EL (cell line): ENCODE measurements around the gene ATP6V0A1.
A peak's percentile ranks its signal among the peaks of the same experiment; 100 is the strongest.
"Not testable (repeated sequence)": the region's sequence is repeated elsewhere in the genome, so short reads cannot be mapped to it uniquely, and the experiment has no call there.

Experiments used
- DNase-seq: peaks from one replicate; pipeline ENCODE4 v3.0.0-alpha.2; 2016

ATP6V0A1 gene

DNA sequence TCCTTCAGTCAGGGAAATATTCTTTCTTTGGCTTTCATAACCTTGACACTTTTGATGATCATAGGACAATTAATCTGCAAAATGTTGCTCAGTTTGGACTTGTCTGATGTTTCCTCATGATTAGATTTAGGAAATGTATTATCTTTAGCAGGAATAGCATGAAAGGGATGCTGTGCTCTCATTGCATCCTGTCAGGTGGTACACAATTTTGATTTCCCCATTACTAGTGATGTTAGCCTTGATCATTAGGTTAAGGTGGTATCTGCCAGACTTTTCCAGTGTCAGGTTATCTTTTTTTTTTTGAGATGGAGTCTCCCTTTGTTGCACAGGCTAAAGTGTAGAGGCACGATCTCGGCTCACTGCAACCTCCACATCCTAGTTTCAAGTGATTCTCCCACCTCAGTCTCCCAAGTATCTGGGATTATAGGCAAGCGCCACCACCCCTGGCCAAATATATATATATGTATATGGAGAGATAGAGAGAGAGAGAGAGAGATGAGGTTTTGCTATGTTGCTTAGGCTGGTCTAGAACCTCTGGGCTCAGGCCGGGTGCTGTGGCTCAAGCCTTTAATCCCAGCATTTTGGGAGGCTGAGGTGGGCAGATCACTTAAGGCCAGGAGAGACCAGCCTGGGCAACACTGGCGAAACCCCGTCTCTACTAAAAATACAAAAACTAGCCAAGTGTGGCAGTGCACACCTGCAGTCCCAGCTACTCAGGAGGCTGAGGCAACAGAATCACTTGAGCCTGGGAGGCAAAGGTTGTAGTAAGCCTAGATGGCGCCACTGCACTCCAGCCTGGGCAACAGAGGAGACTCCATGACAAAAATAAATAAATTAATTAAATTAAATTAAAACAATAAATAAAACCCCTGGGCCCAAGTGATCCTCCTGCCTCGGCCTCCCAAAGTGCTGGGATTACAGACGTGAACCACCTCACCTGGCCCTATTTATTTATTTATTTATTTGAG is 19.8 kb upstream of the ATP6V0A1 start:
- no peak for DNase-seq

DNA sequence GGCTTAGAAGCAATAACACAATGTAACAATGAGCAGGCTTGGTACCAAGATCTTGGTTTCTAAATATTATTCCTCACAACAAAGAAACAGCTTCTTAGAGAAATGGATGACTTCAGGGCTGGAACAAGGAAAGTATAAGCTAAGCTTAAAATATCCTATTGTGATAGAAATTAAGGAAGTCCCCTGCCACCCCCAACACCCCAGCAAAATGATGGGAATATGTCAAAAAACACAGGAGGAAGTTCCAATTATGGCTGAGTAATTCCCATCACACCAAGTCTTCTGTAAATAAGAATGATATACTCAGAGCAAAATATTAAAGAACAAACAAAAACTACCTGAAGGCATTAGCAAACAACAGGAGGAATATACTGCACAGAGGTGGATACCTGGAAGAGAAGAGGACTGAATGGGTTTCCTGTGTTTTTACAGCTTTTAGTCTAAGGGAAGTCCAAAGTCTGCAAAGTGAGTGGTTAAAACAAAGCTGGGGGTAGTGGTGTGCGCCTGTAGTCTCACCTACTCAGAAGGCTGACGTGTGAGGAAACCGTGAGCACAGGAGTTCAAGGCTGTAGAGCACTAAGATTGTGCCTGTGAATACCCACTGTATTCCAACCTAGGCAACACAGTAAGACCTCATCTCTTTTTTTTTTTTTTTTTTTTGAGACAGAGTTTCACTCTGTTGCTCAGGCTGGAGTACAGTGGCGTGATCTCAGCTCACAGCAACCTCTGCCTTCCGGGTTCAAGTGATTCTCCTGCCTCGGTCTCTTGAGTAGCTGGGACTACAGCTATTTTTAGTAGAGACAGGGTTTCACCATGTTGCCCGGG is 17.1 kb upstream of the ATP6V0A1 start:
- DNase-seq: no peak

DNA sequence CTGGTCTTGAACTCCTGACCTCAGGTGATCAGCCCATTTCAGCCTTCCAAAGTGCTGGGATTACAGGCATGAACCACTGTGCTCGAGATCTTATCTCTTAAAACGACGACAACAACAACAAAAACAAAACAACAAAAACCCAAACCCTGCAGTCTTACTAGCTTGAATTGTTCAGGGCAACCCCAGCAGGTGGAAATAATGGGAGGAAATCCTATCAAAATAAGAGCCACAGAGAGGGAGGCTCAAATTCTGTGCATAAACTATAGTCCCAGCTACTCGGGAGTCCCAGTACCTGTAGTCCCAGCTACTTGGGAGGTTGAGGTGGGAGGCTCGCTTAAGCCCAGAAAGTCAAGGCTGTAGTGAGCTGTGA is 16.5 kb upstream of the ATP6V0A1 start:
- DNase-seq: no peak

DNA sequence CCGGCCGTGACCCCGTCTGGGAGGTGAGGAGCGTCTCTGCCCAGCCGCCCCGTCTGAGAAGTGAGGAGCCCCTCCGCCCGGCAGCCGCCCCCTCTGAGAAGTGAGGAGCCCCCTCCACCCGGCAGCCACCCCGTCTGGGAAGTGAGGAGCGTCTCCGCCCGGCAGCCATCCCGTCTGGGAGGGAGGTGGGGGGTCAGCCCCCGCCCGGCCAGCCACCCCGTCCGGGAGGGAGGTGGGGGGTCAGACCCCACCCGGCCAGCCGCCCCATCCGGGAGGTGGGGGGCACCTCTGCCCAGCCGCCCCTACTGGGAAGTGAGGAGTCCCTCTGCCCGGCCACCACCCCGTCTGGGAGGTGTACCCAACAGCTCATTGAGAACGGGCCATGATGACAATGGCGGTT is 9.5 kb upstream of the ATP6V0A1 start:
- DNase-seq: not testable (repeated sequence)

DNA sequence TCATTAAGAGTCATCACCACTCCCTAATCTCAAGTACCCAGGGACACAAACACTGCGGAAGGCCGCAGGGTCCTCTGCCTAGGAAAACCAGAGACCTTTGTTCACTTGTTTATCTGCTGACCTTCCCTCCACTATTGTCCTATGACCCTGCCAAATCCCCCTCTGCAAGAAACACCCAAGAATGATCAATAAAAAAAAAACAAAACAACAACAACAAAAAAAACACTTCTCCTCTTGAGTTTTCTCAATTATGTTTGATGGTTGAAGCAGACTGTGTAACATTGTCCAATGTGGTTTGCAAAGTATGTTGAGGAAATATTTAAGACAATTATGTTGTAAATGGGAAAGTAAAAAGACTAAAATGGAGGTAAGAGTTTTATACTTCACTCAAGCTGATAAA is 8.8 kb upstream of the ATP6V0A1 start:
- not testable (repeated sequence) for DNase-seq

DNA sequence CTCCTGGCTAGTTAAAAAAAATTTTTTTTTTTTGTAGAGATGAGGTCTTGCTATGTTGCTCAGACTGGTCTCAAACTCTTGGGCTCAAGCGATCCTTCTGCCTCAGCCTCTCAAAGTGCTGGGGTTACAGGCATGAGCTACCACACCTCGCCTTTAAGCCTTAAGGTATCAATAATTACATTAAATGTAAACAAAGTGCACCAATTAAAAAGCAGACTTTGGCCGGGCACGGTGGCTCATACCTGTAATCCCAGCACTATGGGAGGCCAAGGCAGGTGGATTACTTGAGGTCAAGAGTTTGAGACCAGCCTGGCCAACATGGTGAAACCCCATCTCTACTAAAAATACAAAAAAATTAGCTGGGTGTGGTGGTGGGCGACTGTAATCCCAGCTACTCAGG is 7.4 kb upstream of the ATP6V0A1 start:
- not testable (repeated sequence) for DNase-seq

DNA sequence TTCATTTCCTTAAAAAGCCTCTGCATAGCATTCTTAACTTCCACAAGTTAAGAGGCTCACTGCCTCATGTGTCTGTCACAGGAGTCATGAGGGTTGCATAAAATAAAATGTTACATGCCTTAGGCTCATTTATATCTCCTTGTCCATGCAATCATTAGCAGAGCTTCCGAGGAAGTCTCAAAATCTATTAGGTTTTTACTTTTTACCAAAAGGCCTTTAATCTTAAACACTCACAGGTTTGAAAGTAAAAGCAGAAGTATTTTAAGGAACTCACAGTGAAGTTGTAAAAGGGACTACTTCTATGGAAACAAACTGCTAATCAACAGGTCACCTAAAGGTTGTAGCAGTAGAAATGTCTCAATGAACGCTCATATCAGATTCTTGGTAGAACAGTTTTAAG is 5.2 kb upstream of the ATP6V0A1 start:
- no peak for DNase-seq

DNA sequence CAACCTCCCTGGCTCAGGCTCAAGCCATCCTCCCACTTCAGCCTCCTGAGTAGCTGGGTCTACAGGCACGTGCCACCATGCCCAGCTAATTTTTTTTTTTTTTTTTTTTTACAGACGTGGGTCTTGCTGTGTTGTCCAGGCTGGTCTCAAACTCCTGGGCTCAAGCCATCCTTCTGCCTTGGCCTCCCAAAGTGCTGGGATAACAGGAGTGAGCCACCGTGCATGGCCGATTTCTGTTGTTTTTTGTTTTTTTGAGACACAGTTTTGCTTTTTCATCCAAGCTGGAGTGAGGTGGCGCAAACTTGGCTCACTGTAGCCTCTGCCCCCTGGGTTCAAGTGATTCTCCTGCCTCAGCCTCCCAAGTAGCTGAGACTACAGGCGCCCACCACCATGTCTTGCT is 3.7 kb upstream of the ATP6V0A1 start:
- not testable (repeated sequence) for DNase-seq

DNA sequence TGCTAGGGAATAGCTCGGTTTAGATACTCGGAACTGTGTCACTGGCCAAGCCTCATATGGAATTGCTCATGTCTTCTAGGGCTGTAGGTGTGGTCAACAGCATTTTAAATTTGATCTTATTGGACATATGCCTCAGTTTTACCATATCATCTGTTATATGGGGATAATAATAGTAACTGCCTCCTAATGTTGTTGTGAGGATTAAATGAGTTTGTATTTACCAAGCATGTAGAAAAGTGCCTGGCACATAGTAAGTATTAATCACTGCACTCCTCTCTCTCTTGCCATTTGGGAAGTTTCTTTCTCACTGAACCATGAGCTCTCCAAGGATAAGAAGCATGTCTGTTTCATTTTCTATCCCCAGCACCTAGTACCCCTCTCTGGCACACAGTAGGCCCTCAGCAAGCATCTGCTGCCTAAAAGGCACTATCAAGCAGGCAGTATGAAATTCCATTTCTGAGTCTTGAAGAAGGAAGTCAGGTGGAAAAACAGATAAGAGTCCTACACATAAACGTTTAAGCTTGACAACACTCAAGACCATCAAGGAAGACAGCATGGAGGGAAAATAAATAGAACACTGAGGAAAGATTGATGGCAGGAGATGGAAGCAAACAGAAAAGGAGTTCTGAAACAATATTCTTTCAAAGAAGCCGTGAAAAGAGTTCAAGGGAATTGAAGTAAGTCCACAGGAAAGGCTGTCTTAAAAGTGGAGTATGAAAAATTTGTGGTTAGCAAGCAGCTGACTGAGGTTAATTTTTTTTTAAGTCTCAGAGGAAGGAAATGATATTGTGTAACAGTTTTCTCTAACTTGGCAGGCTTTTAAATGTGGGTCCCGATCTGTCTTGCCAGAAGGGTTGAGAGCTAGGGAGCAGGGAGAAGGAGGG is 2.2 kb upstream of the ATP6V0A1 start:
- peak; percentile 74 for DNase-seq

DNA sequence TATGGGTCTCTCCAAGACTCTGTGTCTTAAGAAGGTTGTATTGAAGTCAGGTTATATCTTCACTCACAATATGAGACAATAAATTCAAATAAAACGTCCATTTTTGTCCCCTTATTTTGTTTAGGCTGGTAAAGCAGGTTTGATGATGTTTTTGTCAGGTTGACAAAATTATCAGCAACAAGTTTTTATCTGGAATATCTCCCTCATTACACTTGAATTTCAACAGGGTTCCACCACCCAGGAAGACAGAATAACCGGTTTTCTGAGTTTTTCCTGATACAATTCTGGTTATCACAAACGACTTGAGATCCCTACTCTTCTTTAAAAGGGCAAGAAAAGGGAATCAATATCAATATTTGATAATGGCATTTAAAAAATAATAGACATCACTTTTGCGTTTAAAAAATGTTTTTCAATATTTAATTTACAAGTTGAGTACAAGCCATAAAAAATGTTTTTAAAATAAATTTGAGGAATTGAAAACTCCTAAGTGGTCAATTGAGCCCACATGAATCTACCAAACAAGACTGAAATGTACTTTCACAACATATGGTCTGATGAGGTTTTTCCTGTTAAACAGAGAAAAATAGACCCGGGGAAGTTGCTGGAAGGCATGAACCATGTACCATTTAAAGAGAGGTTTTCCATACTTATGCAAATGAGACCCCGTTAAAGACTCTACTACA is 1.4 kb upstream of the ATP6V0A1 start:
- no peak for DNase-seq

DNA sequence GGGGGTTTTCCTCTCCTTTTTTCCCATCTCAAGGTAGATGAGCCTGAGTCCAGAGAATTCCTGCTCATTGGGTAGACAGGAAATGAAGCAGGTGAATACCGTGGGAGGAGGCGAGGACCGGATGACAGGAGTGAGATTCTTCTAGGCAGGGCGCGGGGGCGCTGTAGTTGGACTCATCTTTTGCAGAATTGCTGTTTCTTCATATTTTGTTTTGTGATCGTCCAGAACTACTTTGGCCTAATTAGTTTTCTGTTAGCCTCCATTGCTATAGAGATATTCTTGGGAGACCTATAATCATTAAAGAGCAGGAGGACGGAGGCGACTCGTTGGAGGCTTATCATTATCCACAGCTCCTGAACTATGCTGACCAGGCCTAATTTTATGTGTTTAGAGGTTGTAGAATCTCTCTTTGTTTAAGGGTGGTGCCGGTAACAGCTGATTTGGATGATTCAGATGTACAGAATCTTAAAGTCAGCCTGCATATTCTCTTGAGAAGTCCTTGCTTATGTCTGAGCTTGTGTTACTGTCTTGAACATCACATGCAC is 650 bp downstream of the ATP6V0A1 start:
- DNase-seq: peak; percentile 60

DNA sequence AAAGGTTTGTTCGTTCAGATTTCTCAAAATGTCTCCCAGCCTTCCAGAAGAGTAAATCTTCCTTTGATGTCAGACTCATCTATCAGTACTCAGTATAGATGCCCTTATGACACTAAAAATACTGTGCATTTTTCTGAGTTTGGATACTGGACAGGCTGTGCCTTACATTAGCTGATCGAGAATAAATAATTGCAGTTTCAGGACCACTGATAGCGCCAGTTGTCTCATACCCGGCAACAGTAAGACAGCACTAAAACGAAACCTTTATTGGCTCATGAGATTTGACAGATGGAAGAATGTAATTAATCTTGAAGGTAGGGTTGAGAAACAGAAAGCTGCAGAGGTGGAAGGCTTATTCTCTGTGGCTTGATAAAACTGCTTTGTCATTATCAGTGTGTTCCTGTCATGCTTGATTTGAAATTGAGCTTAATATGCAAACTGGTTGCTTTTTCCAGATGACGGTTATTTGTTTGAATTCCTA is 1.2 kb downstream of the ATP6V0A1 start:
- DNase-seq: peak; percentile 46

DNA sequence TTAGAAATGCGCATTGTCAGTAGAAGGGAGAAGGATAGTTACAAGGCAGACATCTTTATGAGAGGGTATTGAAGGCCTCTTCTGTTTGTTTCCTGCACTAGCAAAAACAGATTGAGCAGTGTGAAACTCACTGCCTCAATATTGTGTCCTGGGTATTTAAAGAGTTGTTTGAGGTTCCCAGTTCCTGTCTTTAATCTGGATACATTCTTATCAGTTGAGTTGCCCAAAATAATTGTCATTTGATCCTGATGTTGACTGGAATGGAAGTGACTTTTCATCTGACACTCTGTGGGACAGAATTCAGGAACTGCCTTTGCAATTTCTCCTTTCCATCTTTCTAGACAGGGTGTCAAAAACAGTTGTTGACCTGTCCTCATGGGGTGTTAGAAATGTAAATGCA is 1.7 kb downstream of the ATP6V0A1 start:
- DNase-seq: peak; percentile 13

DNA sequence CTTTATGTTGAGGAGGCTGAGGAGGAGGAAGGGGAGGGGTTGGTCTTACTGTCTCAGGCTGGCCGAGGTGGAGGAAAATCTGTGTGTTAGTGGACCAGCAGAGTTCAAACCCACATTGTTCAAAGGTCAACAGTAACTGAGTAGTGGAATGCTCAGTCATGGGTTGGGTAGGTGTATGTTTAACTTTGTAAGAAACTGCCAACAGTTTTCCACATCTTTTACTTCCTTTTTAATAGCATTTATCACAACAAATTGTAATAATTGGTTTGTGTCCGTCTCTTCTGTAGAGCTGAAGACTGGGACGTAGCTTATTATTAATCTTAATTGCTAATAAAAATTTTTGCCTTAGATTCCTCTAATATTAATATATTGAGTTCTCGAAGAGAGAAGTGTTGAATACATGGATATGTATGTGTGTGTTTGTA is 5.3 kb downstream of the ATP6V0A1 start:
- no peak for DNase-seq

DNA sequence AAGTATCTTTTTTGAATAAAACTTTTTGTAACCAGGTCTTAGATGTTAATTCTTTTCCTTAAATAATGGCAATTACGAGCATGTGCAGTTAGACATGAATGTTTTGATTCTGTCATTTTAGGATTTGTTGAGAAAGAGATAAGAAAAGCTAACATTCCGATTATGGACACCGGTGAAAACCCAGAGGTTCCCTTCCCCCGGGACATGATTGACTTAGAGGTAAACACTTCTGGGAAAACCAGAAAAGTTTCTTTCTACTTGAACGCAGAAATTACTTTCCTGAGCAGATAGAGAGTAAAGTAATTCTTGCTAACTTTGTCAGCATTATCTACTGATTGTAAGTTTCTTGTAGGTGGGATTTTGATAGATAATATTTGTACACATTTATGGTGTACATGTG is 9.2 kb downstream of the ATP6V0A1 start:
- no peak for DNase-seq

DNA sequence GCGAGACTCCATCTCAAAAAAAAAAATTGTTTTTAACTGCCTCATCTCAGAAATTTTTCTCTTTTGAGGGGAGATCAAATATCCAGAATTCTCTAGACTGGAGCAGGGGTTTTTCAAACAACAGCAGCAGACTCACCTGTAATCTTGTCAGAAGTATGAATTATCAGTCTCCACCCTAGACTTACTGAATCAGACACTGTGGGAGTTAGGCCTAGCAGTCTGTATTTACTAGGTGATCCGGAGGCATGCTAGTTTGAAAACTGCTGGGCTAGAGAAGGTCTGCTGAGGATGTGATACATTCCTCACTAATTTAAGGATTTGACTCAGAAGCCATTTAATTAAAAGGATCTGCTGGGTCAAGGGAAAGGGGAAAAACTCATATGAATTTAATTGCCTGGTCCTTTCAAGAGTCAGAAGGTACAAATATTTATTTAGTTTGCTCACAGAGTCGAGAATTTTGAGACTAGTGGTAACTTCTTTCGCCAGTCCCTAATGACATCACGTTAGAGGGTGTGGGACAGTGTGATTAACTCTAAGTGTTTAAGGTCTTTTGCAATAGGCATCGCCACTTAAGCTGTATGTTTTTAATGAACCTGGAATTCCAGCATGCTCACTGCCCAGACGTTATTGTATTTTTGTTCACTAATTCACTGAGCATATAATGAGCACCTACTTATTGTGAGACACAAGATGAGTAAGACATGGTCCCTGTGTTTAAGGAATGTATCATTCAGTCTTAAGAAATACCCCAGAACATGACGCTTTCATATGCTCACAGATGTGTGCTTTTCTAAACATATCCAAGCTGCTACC is 14.2 kb downstream of the ATP6V0A1 start:
- peak; percentile 83 for DNase-seq

DNA sequence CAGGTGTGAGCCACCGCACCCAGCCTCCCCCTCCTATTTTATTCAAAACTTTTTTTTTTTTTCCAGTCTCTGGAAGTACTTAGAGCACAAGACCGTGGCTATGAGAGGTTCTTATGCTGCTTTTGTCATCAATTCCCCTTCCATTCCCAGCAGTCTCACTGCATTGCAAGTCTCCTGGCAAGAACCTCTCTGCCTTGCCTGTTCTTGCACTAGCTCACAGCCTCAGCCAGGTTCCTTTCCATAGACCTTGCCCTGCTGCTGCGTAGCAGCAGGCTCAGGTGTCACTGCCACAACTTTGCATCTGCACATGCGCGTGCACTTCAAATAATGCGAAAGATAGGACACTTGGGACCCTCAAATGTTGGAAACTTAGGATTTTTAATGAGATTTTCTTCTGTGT is 15.6 kb downstream of the ATP6V0A1 start:
- no peak for DNase-seq

DNA sequence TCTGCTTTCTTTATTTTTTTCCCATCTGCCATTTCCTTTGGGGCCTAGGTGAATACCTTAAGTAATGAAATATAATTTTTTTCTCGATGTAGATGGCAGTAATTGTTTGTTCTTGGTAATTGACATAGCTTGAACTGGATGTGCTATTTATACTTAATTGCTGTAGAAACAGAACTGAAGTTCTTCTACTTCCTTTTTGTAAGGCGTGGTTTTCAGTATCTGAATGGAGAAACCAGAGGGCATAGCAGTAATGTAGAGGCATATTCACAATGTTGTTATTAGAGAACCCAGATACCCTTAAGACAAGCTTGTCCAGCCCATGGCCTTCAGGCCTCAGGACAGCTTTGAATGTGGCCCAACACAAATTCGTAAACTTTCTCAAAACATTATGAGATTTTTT is 16.4 kb downstream of the ATP6V0A1 start:
- no peak for DNase-seq

DNA sequence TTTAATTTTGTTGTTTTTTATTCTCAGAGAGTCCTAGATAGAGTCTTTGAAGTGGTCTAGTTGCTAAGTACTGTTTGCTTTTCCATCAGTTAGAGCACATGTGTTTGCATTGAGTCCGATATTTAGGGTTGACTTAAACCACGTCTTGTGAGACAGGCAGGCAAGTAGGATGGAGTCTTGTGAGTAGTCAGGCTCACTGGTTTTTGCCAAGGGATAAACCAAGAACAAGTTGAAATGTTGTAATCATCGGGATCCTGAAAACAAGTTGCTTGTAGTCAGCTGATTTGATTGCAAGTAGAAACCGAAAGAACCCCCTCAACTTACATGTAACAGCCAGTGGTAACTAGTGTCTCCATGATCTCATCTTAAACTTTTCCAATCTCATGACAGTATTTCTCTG is 17.2 kb downstream of the ATP6V0A1 start:
- DNase-seq: no peak

DNA sequence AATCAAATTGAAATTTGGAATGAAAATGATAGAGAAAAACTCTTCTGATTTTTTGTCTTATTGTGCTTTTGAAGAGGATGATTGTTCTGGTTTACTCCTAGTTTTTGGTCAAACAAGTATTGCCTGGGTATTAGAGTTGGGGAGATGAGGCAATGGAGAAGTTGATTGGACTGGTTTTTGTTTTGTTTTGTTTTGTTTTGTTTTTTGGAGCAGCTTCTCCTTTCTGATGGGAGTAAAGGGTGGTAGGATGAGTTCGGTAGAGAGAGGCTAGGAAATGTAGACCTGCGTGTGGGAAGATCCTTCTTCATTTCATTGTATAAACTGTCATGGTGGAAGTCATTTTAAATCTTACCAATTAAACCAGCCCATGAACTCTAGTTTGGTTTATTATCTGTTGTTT is 17.7 kb downstream of the ATP6V0A1 start:
- DNase-seq: no peak

DNA sequence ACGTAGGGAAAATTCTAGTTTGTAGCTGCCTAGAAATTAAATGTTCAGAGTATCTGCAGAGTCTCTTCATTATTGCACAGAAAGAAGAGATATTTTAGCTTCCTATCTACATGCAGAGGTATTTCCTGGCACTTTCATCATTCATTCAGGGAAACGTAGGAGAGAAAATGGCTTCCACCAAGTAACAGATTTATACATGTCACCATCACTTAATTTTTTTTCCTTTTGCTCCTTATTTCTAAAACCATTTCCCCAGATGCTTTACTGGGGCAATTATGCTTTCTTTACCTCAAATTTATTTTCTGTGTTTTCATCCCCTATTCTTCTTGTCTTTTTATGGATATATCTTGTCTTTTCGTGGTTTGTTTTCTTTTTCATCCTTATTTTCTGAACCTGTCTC is 18.5 kb downstream of the ATP6V0A1 start:
- DNase-seq: no peak
